GM12864 (cell line): Measurements from ENCODE around the gene APOBEC3A.
"Not testable (repeated sequence)": the region's sequence is repeated elsewhere in the genome, so short reads cannot be mapped to it uniquely, and the experiment has no call there.

Experiments
- DNase-seq: peaks from one replicate; pipeline ENCODE4 v3.0.0-alpha.2; 2011; ENCODE audit warnings: low read depth
- H3K4me3 ChIP-seq: 2 replicates; pipeline ENCODE4 v1.5.1; 2011; ENCODE audit warnings: mild to moderate bottlenecking, low read depth, low read length, control low read depth
- CTCF ChIP-seq: IDR thresholded peaks from 2 replicates; pipeline ENCODE4 v1.5.1; 2011; ENCODE audit warnings: low read depth, mild to moderate bottlenecking, moderate library complexity, low read length, control low read depth, inconsistent platforms; ENCODE audit errors: missing control alignments

APOBEC3A gene

DNA sequence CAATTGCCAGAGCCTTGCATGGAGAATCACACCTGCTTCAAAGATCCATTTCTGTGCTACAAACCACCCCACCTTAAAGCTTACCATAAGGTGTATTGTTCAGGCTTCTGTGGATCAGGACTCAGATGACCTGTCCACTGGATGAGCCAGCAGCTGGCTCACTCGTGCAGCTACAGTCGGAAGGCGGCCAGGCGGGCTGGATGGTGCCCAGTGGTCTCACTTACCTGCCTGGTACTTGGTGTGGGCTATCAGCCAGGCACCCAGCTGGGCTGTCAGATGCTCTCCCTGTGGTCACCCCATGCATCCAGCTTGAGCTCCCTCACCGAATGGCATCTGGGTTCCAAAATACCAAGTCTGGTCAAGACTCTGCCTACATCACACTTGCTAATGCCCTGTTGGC lies 13.8 kb downstream of the APOBEC3A start:
- TF ChIP-seq CTCF: no peak
- DNase-seq: no peak
- H3K4me3 ChIP-seq: no peak overlapping the region

- no peak for DNase-seq
- no peak overlapping the region for H3K4me3 ChIP-seq
- no peak for TF ChIP-seq CTCF
These were observed 14.4 kb downstream of the APOBEC3A start for GRCh38 chr22:38971791-38972190.

DNA sequence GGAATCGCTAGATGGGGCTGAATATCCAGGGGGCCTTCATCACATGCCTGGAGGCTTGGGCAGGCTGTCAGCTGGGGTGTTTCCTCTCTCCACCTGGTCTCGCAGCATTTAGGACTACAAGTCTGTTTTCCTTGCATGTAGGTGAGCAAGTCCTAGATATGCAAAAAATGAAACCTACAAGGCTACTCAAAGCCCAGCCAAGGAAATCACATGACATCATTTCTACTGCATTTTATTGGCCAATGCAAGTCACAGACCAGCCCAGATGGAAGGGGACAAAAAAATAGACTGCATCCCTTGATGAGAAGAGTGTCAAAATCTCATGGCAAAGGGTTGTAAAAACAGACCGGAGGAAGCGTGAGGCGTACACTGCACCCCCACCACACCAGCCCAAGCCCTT lies 15.1 kb downstream of the APOBEC3A start:
- no peak for TF ChIP-seq CTCF
- DNase-seq: no peak
- no peak overlapping the region for H3K4me3 ChIP-seq

GRCh38 chr22:38973289-38974169 lies 16.1 kb downstream of the APOBEC3A start:
- TF ChIP-seq CTCF: peak; percentile 79
- DNase-seq: no peak
- H3K4me3 ChIP-seq: no peak overlapping the region

DNA sequence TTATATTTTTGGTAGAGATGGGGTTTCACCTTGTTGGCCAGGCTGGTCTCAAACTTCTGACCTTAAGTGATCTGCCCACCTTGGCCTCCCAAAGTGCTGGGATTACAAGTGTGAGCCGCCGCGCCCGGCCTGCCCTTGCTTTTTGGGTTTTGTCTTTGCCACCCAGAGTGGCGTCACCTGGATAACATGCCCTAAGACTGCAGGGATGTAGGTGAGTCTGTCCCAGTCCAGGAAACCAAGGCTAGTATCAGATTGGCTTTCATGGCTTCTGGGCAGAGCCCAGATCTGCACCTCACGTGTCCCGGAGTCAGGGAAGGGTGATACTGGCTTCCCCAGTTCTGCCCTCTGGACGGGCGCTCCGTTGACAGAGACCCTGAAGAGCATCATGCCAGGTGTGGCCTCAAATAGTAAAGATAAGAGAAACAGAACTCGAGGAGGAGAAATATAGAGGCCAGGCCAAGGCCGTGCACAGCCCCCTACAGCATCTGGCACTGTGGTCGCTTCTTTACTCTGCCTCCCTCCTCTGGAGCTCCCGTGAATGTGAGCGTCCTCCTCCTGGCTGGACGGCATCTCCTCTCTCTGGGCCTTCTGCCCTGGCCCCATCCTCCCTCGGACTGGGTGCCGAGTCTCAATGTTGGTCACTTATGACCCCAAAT lies 16.9 kb downstream of the APOBEC3A start:
- H3K4me3 ChIP-seq: no peak overlapping the region
- DNase-seq: no peak
- TF ChIP-seq CTCF: no peak

DNA sequence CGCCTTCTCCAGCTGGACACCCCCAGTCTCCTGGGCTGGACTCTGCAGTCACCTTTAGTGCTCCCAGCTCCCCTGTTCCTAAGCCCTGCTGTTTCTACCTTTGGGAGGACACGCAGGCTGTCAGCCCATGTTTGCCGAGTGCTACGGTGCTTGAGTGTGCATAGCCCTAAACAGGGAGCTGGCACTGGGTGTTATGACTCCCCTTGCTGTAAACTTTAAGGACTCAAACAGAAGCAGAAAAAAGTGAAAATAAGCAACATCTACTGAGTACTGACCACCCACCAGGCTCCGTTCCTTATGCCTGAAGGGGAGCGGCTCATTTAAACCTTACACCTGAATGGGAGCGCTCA lies 17.4 kb downstream of the APOBEC3A start:
- H3K4me3 ChIP-seq: no peak overlapping the region
- no peak for DNase-seq
- no peak for TF ChIP-seq CTCF

DNA sequence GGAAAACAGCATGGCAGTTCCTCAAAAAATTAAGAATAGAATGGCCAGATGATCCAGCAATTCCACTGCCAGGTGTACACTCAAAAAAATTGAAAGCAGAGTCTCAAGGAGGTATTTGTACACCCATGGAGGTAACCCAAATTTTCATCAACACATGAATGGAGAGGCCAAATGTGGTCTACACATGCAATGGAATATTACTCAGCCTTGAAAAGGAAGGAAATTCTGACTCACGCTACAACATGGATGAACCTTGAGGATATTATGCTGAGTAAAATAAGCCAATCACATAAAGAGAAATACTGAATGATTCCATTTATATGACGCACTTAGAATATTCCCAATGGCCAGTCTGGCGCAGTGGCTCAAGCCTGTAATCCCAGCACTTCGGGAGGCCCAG lies 19.9 kb downstream of the APOBEC3A start:
- not testable (repeated sequence) for H3K4me3 ChIP-seq, DNase-seq

- DNase-seq, H3K4me3 ChIP-seq: not testable (repeated sequence)
These were observed 23.2 kb downstream of the APOBEC3A start for GRCh38 chr22:38980587-38980986.
